PFSK-1 (cell line): ENCODE data around the gene EIF2S3B.

Source experiments
- FOXP2 ChIP-seq: optimal IDR thresholded peaks from 2 replicates; pipeline ENCODE3; 2011; ENCODE audit warnings: borderline replicate concordance, control low read depth, inconsistent platforms; ENCODE audit not compliant: insufficient read depth; ENCODE audit errors: extremely low read length, extremely low read depth
- POLR2AphosphoS5 ChIP-seq: IDR thresholded peaks from 2 replicates; pipeline ENCODE4 v1.6.1; 2012; ENCODE audit warnings: low read depth, mild to moderate bottlenecking, control low read depth, low read length, moderate library complexity
- SIN3A ChIP-seq: IDR thresholded peaks from 2 replicates; pipeline ENCODE4 v1.6.1; 2012; ENCODE audit warnings: mild to moderate bottlenecking, low read length, moderate library complexity, borderline replicate concordance; ENCODE audit not compliant: insufficient read depth
- TAF1 ChIP-seq: IDR thresholded peaks from 2 replicates; pipeline ENCODE4 v1.6.1; 2012; ENCODE audit warnings: low read length, control low read depth, borderline replicate concordance; ENCODE audit not compliant: insufficient read depth
- TF ChIP-seq, protein P1 (sequence below), 2 experiments: IDR thresholded peaks; 2 replicates each; pipeline versions ENCODE4 v1.6.1 to v1.8.0; 2011 to 2012; ENCODE audit warnings: low read depth in 2 of 2, low read length in 2 of 2, control low read depth in 1 of 2, inconsistent platforms in 1 of 2, mild to moderate bottlenecking in 1 of 2, moderate library complexity in 1 of 2; ENCODE audit not compliant: insufficient read depth in 1 of 2

Gene EIF2S3B

DNA sequence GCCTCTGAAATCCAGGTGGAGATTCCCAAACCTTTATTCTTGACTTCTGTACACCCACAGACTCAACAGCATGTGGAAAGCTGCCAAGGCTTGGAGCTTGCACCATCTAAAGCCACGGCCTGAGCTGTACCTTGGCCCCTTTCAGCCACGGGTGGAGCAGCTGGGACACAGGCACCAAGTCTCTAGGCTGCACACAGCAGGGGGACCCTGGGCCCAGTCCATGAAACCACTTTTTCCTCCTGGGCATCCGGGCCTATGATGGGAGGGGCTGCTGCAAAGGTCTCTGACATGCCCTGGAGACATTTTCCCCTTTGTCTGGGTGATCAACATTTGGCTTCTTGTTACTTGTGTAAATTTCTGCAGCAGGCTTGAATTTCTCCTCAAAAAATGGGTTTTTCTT lies 32.0 kb downstream of the EIF2S3B start:
- no peak for TF ChIP-seq FOXP2

DNA sequence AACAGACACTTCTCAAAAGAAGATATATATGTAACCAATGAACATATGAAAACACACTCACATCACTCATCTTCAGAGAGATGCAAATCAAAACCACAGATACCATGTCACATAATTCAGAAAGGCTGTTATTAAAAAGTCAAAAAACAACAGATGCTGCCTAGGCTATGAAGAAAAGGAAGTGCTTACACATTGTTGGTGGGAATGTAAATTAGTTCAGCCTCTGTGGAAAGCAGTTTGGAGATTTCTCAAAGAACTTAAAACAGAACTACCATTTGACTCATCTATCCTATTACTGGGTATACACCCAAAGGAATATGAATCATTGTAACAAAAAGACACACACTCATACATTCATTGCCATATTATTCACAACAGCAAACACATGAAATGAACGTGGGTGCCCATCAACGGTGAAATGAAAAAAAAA lies 35.1 kb downstream of the EIF2S3B start:
- no peak for TF ChIP-seq SIN3A
- TF ChIP-seq TAF1 = no peak
- no peak for TF ChIP-seq FOXP2
- no peak for TF ChIP-seq POLR2AphosphoS5
- TF ChIP-seq, protein P1, sequence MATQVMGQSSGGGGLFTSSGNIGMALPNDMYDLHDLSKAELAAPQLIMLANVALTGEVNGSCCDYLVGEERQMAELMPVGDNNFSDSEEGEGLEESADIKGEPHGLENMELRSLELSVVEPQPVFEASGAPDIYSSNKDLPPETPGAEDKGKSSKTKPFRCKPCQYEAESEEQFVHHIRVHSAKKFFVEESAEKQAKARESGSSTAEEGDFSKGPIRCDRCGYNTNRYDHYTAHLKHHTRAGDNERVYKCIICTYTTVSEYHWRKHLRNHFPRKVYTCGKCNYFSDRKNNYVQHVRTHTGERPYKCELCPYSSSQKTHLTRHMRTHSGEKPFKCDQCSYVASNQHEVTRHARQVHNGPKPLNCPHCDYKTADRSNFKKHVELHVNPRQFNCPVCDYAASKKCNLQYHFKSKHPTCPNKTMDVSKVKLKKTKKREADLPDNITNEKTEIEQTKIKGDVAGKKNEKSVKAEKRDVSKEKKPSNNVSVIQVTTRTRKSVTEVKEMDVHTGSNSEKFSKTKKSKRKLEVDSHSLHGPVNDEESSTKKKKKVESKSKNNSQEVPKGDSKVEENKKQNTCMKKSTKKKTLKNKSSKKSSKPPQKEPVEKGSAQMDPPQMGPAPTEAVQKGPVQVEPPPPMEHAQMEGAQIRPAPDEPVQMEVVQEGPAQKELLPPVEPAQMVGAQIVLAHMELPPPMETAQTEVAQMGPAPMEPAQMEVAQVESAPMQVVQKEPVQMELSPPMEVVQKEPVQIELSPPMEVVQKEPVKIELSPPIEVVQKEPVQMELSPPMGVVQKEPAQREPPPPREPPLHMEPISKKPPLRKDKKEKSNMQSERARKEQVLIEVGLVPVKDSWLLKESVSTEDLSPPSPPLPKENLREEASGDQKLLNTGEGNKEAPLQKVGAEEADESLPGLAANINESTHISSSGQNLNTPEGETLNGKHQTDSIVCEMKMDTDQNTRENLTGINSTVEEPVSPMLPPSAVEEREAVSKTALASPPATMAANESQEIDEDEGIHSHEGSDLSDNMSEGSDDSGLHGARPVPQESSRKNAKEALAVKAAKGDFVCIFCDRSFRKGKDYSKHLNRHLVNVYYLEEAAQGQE (IDR thresholded peaks at IDR 0.05; ENCODE audit: insufficient read depth in 1 of 2, low read depth in 2 of 2, low read length in 2 of 2) = no peak

- TF ChIP-seq, protein P1 (IDR thresholded peaks at IDR 0.05; ENCODE audit: insufficient read depth in 1 of 2, low read depth in 2 of 2, low read length in 2 of 2) = no peak
- no peak for TF ChIP-seq TAF1
- no peak for TF ChIP-seq SIN3A
- no peak for TF ChIP-seq POLR2AphosphoS5
- no peak for TF ChIP-seq FOXP2
Measured at GRCh38 chr12:10543499-10543898, 37.8 kb downstream of the EIF2S3B start.

- TF ChIP-seq TAF1 = no peak
- TF ChIP-seq POLR2AphosphoS5 = no peak
- TF ChIP-seq, protein P1 (IDR thresholded peaks at IDR 0.05; ENCODE audit: insufficient read depth in 1 of 2, low read depth in 2 of 2, low read length in 2 of 2) = no peak
- TF ChIP-seq SIN3A = no peak
- TF ChIP-seq FOXP2 = no peak
Measured at GRCh38 chr12:10551375-10551774, 45.7 kb downstream of the EIF2S3B start.

- TF ChIP-seq TAF1 (no peak), POLR2AphosphoS5 (no peak), SIN3A (no peak), FOXP2 (no peak)
- TF ChIP-seq, protein P1 (IDR thresholded peaks at IDR 0.05; ENCODE audit: insufficient read depth in 1 of 2, low read depth in 2 of 2, low read length in 2 of 2) = no peak
Measured at GRCh38 chr12:10553148-10553547, 47.5 kb downstream of the EIF2S3B start.
